Ovary (tissue), 9 donors: ENCODE data around the gene OSBPL3. TPM values are rescaled to one million over a fixed set of nuclear protein-coding genes. Genes with fewer than 3 reads are reported as not detected.
A peak's percentile ranks its signal among the peaks of the same experiment; 100 is the strongest.

Experiments
- DNase-seq, 5 donors: peaks; one replicate each; pipeline ENCODE4 v3.0.0-alpha.2; 2019 to 2020
- H3K27ac ChIP-seq, 2 donors: fragments of 200-600 bp; one replicate each; pipeline versions ENCODE4 v1.5.1 to v1.8.0; 2019 to 2022
- H3K27me3 ChIP-seq: fragments of 200-600 bp; one replicate; pipeline ENCODE4 v1.8.0; 2022
- H3K36me3 ChIP-seq: fragments of 200-600 bp; sonication (generic); one replicate; pipeline ENCODE4 v1.5.1; 2019
- H3K4me1 ChIP-seq: one replicate; pipeline ENCODE4 v1.8.1; 2013; ENCODE audit warnings: mild to moderate bottlenecking, moderate library complexity; ENCODE audit not compliant: insufficient read depth
- H3K4me3 ChIP-seq: fragments of 200-600 bp; sonication (generic); one replicate; pipeline ENCODE4 v1.5.1; 2017
- H3K9me3 ChIP-seq, 2 donors: fragments of 200-600 bp in 1 of 2; sonication (generic) in 1 of 2; one replicate each; pipeline versions ENCODE4 v1.5.1 to v1.8.1; 2013 to 2019; ENCODE audit warnings: mild to moderate bottlenecking in 1 of 2, moderate library complexity in 1 of 2
- EP300 ChIP-seq: sonication (generic); formaldehyde crosslinking; IDR thresholded peaks from one replicate; pipeline ENCODE4 v1.6.1; 2017; ENCODE audit warnings: antibody characterized with exemption
- POLR2A ChIP-seq: fragments of 450-650 bp; IDR thresholded peaks from one replicate; pipeline ENCODE4 v1.6.1; 2017; ENCODE audit warnings: antibody characterized with exemption, mild to moderate bottlenecking, moderate library complexity
- WGBS, 3 donors: extraction: QIAGEN DNeasy Blood & Tissue Kit in 1 of 3; methylation state at CpG; one replicate each; pipeline versions ENCODE4 v1.1.5 to v1.1.7; 2013 to 2017; 5-methylcytosine and 5-hydroxymethylcytosine counted together
- intact Hi-C, 4 donors: fragments of 100-400 bp; cut with DNase I; formaldehyde crosslinking; loops; one replicate each; pipeline versions ENCODE4 v1.11.0 to v1.15.1; 2022 to 2023
- polyA plus RNA-seq, 2 donors: library from polyadenylated mRNA; stranded (reverse); fragments of 200-250 nt in 1 of 2; fragments of 350-450 nt in 1 of 2; fragmentation: Illumina TruSeq in 1 of 2; extraction: RNeasy Lipid Tissue Mini Kit (QIAGEN cat#74804) in 1 of 2; gene quantifications; one replicate each; pipeline ENCODE4 v1.2.3, GENCODE V29; 2013 to 2014
- total RNA-seq, 7 donors: library from RNA; depleted of rRNA in 2 of 7; stranded (reverse); fragments of >200 nt in 2 of 7; fragmentation: NEBNext Ultra II Directional in 3 of 7; extraction: Animal tissue kit (Norgen Biotek cat#: 25700) in 3 of 7; gene quantifications; one replicate each; pipeline versions ENCODE4 v1.1.0 to v1.2.4, GENCODE V29; 2016 to 2023
- TF ChIP-seq, protein P1 (sequence below), 3 donors: fragments of 450-650 bp in 2 of 3; fragments of 200-600 bp in 1 of 3; IDR thresholded peaks; one replicate each; pipeline versions ENCODE4 v1.5.1 to v1.8.0; 2016 to 2022; ENCODE audit warnings: antibody characterized with exemption in 3 of 3, mild to moderate bottlenecking in 1 of 3
- donor health status: DM: no; HTN: no; CAD: no; lungs with moderate emphysema.
- donor health status: DM: no; HTN: no; CAD: no.
- donor health status: Bipolar disorder and iron deficiency.
- donor health status: DM: yes; HTN: yes; CAD: no.
- donor health status: DM: no; HTN: no; CAD: no.
- donor health status: DM: yes; HTN: yes; CAD: no.

OSBPL3 gene
- total and polyA plus RNA-seq, 9 donors, result 6.0 to 29.1 (median 13.1) TPM

DNA sequence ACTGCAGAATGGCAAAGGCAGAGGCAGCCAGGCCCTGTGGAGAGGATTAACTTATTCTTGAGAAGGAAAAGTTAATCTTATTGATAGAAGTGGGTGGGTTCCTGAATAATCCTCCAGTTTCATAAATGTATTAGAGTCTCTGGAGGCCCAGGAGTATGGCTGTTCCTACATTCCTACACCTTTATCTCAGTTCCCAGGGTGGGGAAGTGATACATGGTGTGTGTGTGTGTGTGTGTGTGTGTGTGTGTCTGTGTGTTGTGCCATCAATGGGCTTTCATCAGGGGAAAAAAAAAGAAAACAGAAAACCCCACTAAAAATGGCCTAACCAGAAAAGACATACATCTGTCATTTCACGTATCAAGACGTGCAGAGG is 200.7 kb downstream of the OSBPL3 start:
- WGBS, 3 donors, result 91 to 98% (median 92%) methylated on average over 2 of the region's 2 CpGs
- Histone ChIP-seq H3K27ac (no peak overlapping the region), H3K9me3 (no peaks in the 10 kb centered on the region), H3K27me3 (no peaks in the 10 kb centered on the region), H3K36me3 (no peaks in the 10 kb centered on the region), H3K4me3 (no peak overlapping the region), H3K4me1 (no peaks in the 10 kb centered on the region)
- TF ChIP-seq EP300, result no peak
- TF ChIP-seq, protein P1, sequence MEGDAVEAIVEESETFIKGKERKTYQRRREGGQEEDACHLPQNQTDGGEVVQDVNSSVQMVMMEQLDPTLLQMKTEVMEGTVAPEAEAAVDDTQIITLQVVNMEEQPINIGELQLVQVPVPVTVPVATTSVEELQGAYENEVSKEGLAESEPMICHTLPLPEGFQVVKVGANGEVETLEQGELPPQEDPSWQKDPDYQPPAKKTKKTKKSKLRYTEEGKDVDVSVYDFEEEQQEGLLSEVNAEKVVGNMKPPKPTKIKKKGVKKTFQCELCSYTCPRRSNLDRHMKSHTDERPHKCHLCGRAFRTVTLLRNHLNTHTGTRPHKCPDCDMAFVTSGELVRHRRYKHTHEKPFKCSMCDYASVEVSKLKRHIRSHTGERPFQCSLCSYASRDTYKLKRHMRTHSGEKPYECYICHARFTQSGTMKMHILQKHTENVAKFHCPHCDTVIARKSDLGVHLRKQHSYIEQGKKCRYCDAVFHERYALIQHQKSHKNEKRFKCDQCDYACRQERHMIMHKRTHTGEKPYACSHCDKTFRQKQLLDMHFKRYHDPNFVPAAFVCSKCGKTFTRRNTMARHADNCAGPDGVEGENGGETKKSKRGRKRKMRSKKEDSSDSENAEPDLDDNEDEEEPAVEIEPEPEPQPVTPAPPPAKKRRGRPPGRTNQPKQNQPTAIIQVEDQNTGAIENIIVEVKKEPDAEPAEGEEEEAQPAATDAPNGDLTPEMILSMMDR (IDR thresholded peaks at IDR 0.05), result no peak
- TF ChIP-seq POLR2A, result no peak
- intact Hi-C loops, result no loop called here
- no peak for DNase-seq

DNA sequence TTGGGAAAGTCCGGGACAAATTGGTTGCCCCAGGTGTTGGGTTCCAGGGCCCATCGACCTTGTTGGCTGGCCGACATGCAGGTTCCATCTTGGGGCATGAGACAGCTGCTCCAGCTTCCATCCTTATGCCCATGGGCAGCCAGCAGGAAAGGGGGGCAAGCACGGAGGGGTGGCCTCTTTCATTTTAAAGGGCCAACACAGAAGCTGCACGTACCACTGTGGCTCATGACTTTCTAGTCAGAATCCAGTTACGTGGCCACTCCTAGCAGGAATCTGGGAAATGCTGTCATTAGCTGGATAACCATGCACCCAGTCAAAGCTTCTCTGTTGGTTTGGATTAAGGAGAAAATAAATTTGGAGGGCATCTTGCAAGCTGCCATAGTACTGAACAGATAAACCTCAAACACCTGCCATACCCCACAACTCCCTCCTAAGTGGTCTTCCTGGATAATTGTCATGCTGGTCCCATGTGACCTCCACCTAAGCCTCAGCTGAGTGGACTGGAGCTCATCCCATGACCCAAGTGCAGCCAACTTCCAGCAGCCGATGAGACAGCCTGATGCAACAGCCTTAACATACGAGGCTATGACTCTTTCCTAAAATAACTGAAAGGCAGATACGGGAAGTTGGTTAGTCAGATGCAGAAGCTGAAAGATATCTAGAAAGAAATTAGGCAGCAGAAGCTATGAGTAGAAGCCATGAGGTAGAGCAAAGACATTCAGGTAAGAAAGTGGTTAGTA is 201.3 kb downstream of the OSBPL3 start:
- H3K27me3 ChIP-seq, result no peaks in the 10 kb centered on the region
- 75 to 85% (median 80%) methylated on average over 9 of the region's 9 CpGs for WGBS, 3 donors
- no peaks in the 10 kb centered on the region for H3K36me3 ChIP-seq
- intact Hi-C loops, result no loop called here
- no peaks in the 10 kb centered on the region for H3K9me3 ChIP-seq
- H3K4me1 ChIP-seq, result no peaks in the 10 kb centered on the region
- DNase-seq, result peak in 1 of 5 donors; percentile 37
- no peak overlapping the region for H3K27ac ChIP-seq
- H3K4me3 ChIP-seq, result no peak overlapping the region
- TF ChIP-seq EP300 (no peak), POLR2A (no peak)
- TF ChIP-seq, protein P1 (IDR thresholded peaks at IDR 0.05), result no peak

DNA sequence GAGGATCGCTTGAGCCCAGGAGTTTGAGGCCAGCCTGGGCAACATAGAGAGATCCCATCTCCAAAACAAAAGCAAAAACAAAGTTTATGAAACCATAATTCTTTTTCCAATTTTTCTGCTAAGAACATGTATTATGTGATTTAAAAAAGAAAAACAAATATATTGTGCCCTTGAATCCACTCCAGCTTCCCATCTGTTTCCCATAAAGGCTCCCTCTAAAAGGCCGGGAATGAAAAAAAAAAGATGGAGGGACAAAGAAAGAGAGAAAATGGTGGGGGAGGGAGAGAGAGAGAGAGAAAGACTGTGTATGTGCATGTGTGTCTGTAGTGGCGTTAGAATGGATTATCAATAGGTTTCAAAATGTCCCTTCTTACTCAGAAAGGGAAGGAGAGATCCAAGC is 202.2 kb downstream of the OSBPL3 start:
- no peaks in the 10 kb centered on the region for H3K36me3 ChIP-seq
- DNase-seq, result no peak
- TF ChIP-seq EP300 (no peak), POLR2A (no peak)
- TF ChIP-seq, protein P1 (IDR thresholded peaks at IDR 0.05), result no peak
- no peak overlapping the region for H3K4me3 ChIP-seq
- H3K9me3 ChIP-seq, result no peaks in the 10 kb centered on the region
- no peaks in the 10 kb centered on the region for H3K27me3 ChIP-seq
- H3K4me1 ChIP-seq, result no peaks in the 10 kb centered on the region
- intact Hi-C loops, result no loop called here
- H3K27ac ChIP-seq, result no peak overlapping the region
- WGBS, 3 donors, result 22 to 44% (median 34%) methylated on average over 3 of the region's 3 CpGs

DNA sequence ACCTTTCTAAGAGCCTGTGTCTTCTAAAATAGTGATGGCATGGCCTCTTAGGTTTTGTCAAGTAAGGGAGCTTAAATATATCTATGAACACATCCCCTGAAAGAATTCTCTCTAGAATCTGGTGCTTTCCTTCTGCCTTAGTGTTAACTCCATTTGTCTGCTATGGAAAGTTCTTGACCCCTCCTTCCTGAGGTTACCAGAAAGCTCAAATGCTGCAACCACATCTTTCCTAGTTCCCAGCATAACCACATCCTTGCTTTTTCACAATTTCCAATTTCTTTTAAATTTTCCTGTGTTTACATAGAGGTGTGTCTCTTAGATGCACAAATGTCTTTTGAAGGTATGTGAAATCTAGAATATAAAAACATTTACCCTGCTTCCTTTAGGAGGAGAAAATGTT is 206.3 kb downstream of the OSBPL3 start:
- TF ChIP-seq, protein P1 (IDR thresholded peaks at IDR 0.05), result no peak
- TF ChIP-seq EP300 (no peak), POLR2A (no peak)
- intact Hi-C loops, result no loop called here
- Histone ChIP-seq H3K27me3 (no peaks in the 10 kb centered on the region), H3K4me1 (peaks cover 1% of the 10 kb centered on the region), H3K27ac (no peak overlapping the region), H3K4me3 (no peak overlapping the region), H3K9me3 (peaks cover 0 to 4% of the 10 kb centered on the region in 2 donors), H3K36me3 (no peaks in the 10 kb centered on the region)
- DNase-seq, result no peak
